Keratinocyte (primary cell): ENCODE results near the gene CC2D2A. TPM values are rescaled to one million over a fixed set of nuclear protein-coding genes. Genes with fewer than 3 reads are reported as not detected.

Experiments used
- DNase-seq: peaks from one replicate; pipeline ENCODE4 v3.0.0-alpha.2; 2011; ENCODE audit warnings: low read depth, missing footprints, low spot score
- FAIRE-seq: peaks from 2 replicates; lab custom pipeline; 2011; peaks lifted over from hg19 to GRCh38; lab: Jason Lieb, UNC
- H2AFZ ChIP-seq: 2 replicates; pipeline ENCODE4 v1.6.0; 2012; ENCODE audit warnings: low read length, control low read depth, inconsistent platforms; ENCODE audit not compliant: control insufficient read depth
- H3K27ac ChIP-seq: 2 replicates; pipeline ENCODE4 v1.5.1; 2011; ENCODE audit warnings: low read length; ENCODE audit not compliant: control insufficient read depth, insufficient read depth
- H3K27me3 ChIP-seq: 3 replicates; pipeline ENCODE4 v1.6.0; 2011; ENCODE audit warnings: low read length; ENCODE audit not compliant: control insufficient read depth, insufficient read depth; ENCODE audit errors: extremely low read depth
- H3K36me3 ChIP-seq, 2 experiments: 2 replicates in 1 of 2; 3 replicates in 1 of 2; pipeline ENCODE4 v1.5.1; 2011; ENCODE audit warnings: low read length in 2 of 2, mild to moderate bottlenecking in 1 of 2; ENCODE audit not compliant: control insufficient read depth in 2 of 2, insufficient read depth in 2 of 2; ENCODE audit errors: extremely low read depth in 1 of 2
- H3K4me1 ChIP-seq: 3 replicates; pipeline ENCODE4 v1.5.1; 2011; ENCODE audit warnings: low read length; ENCODE audit not compliant: control insufficient read depth, insufficient read depth; ENCODE audit errors: extremely low read depth
- H3K4me2 ChIP-seq: 3 replicates; pipeline ENCODE4 v1.6.0; 2011; ENCODE audit warnings: low read depth, low read length; ENCODE audit not compliant: control insufficient read depth, insufficient read depth; ENCODE audit errors: extremely low read depth
- H3K4me3 ChIP-seq, 3 experiments: fragments of 200-600 bp in 1 of 3; sonication (generic) in 1 of 3; 2 replicates in 2 of 3; 3 replicates in 1 of 3; pipeline ENCODE4 v1.5.1; 2011 to 2016; ENCODE audit warnings: low read length in 3 of 3, mild to moderate bottlenecking in 3 of 3, control low read depth in 2 of 3, inconsistent platforms in 1 of 3, low read depth in 1 of 3, mixed read lengths in 1 of 3, mixed run types in 1 of 3, moderate library complexity in 1 of 3; ENCODE audit not compliant: control insufficient read depth in 2 of 3, insufficient read depth in 2 of 3; ENCODE audit errors: extremely low read depth in 1 of 3
- H3K79me2 ChIP-seq: 2 replicates; pipeline ENCODE4 v1.6.0; 2012; ENCODE audit warnings: low read length; ENCODE audit not compliant: control insufficient read depth, insufficient read depth
- H3K9ac ChIP-seq: 3 replicates; pipeline ENCODE4 v1.6.0; 2011; ENCODE audit warnings: low read length; ENCODE audit not compliant: control insufficient read depth, insufficient read depth; ENCODE audit errors: extremely low read depth
- H3K9me1 ChIP-seq: 3 replicates; pipeline ENCODE4 v1.6.0; 2011; ENCODE audit warnings: low read length; ENCODE audit not compliant: control insufficient read depth, insufficient read depth; ENCODE audit errors: extremely low read depth
- H3K9me3 ChIP-seq: 2 replicates; pipeline ENCODE4 v1.5.1; 2012; ENCODE audit warnings: low read depth, low read length; ENCODE audit not compliant: control insufficient read depth
- H4K20me1 ChIP-seq: 3 replicates; pipeline ENCODE4 v1.6.0; 2011; ENCODE audit warnings: low read length; ENCODE audit not compliant: control insufficient read depth, insufficient read depth; ENCODE audit errors: extremely low read depth
- EZH2 ChIP-seq: IDR thresholded peaks from one replicate; pipeline ENCODE4 v1.6.1; 2012; ENCODE audit warnings: inconsistent platforms, mild to moderate bottlenecking, low read length, moderate library complexity
- dilution Hi-C: fragments of 300-500 bp; cut with MboI; formaldehyde crosslinking; loops from one replicate; pipeline ENCODE4 v1.7.0; 2020; ENCODE audit warnings: low sequenced_read_pairs; ENCODE audit not compliant: extremely low pct_ligation_motif_present
- polyA plus RNA-seq, 5 experiments: library from polyadenylated mRNA; depleted of rRNA in 3 of 5; stranded (reverse) in 3 of 5; stranded (forward) in 1 of 5; unstranded in 1 of 5; fragments of >200 nt; gene quantifications; 1 replicate in 1 of 5; 2 replicates in 3 of 5; 3 replicates in 1 of 5; pipeline versions ENCODE4 v1.2.1 to v1.2.3, GENCODE V29; 2011 to 2012; ENCODE audit warnings: missing spikeins in 2 of 5, low read depth in 1 of 5, low replicate concordance in 1 of 5
- TF ChIP-seq, protein P1 (sequence below), 3 experiments: IDR thresholded peaks in 1 of 3; conservative IDR thresholded peaks in 1 of 3; optimal IDR thresholded peaks in 1 of 3; 2 replicates in 2 of 3; 3 replicates in 1 of 3; pipeline versions ENCODE3 to v1.5.1; 2011; ENCODE audit warnings: low read length in 3 of 3, mild to moderate bottlenecking in 3 of 3, moderate library complexity in 2 of 3, control low read depth in 1 of 3, inconsistent platforms in 1 of 3; ENCODE audit not compliant: insufficient read depth in 2 of 3; ENCODE audit errors: extremely low read depth in 1 of 3

The CC2D2A gene
- polyA plus RNA-seq, 1 donor (not counting 4 experiments of a cell fraction or from before 2014, with no cell fraction given): 11.8 TPM

DNA sequence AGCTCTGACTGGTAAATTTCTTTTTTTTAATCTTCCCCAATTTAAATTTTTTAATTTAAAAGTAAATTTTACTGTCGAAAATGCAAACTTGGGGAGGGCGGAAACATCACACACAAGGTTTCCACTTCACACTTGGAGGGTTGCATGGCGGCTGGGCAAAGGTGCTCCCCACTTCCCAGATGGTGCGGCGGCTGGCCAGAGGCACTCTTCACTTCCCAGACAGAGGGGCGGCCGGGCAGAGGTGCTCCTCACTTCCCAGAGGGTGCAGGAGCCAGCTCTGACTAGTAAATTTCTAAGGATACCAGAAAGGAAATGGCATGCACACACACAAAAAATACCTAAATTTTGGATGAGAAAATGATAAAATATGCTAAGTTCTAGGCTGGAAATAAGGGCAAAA lies 25.4 kb upstream of the CC2D2A start:
- Histone ChIP-seq H3K4me3 (no peak overlapping the region), H3K27me3 (no peaks in the 10 kb centered on the region), H3K36me3 (no peaks in the 10 kb centered on the region), H3K9me3 (no peaks in the 10 kb centered on the region), H3K9me1 (no peaks in the 10 kb centered on the region), H3K9ac (no peak overlapping the region), H3K79me2 (no peaks in the 10 kb centered on the region), H3K4me1 (no peaks in the 10 kb centered on the region), H4K20me1 (no peaks in the 10 kb centered on the region), H2AFZ (no peak overlapping the region), H3K27ac (no peak overlapping the region), H3K4me2 (no peak overlapping the region)
- no peak for TF ChIP-seq EZH2
- TF ChIP-seq, protein P1, sequence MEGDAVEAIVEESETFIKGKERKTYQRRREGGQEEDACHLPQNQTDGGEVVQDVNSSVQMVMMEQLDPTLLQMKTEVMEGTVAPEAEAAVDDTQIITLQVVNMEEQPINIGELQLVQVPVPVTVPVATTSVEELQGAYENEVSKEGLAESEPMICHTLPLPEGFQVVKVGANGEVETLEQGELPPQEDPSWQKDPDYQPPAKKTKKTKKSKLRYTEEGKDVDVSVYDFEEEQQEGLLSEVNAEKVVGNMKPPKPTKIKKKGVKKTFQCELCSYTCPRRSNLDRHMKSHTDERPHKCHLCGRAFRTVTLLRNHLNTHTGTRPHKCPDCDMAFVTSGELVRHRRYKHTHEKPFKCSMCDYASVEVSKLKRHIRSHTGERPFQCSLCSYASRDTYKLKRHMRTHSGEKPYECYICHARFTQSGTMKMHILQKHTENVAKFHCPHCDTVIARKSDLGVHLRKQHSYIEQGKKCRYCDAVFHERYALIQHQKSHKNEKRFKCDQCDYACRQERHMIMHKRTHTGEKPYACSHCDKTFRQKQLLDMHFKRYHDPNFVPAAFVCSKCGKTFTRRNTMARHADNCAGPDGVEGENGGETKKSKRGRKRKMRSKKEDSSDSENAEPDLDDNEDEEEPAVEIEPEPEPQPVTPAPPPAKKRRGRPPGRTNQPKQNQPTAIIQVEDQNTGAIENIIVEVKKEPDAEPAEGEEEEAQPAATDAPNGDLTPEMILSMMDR (optimal IDR thresholded peaks at IDR 0.05 in 1 of 3, IDR thresholded peaks at IDR 0.05 in 1 of 3, conservative IDR thresholded peaks at IDR 0.05 in 1 of 3; ENCODE audit: extremely low read depth in 1 of 3, insufficient read depth in 2 of 3, low read length in 3 of 3): no peak
- FAIRE-seq (no peak), DNase-seq (no peak)
- dilution Hi-C loops: no loop called here

DNA sequence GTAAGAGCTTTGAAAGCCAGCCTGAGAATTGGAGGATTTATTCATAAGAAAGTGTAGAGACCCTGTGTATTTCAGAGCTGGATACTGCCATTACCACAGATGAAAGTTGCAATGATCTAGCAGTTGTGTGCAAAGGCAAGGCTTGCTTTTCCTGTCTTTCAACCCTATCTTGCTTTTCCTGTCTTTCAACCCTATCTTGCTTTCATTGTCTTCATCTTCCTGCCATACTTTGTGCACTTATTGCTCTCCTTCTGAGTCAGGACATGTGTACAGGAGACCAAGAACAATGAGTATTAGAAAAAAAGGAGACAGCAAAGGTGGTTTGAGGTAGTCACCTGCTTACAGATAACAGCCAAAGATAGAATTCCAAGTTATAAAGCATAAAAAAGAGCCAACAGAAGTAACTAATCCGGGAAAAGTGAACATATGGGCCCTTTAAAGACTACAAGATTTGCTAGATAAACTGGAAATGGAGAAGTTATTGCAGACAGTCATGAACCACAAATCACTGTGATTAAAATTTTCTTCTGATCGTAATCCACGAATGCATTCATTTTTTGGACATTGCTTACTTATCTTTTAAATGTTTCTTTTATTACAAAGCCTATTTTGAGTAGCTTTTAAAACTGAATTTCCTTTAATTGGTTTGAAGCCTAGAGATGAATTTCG lies 24.7 kb upstream of the CC2D2A start:
- Histone ChIP-seq H4K20me1 (no peaks in the 10 kb centered on the region), H3K9ac (no peak overlapping the region), H3K9me3 (no peaks in the 10 kb centered on the region), H3K4me1 (no peaks in the 10 kb centered on the region), H3K4me3 (no peak overlapping the region), H3K27me3 (no peaks in the 10 kb centered on the region), H2AFZ (no peak overlapping the region), H3K27ac (no peak overlapping the region), H3K79me2 (no peaks in the 10 kb centered on the region), H3K9me1 (no peaks in the 10 kb centered on the region), H3K36me3 (no peaks in the 10 kb centered on the region), H3K4me2 (no peak overlapping the region)
- TF ChIP-seq EZH2: no peak
- TF ChIP-seq, protein P1 (optimal IDR thresholded peaks at IDR 0.05 in 1 of 3, IDR thresholded peaks at IDR 0.05 in 1 of 3, conservative IDR thresholded peaks at IDR 0.05 in 1 of 3; ENCODE audit: extremely low read depth in 1 of 3, insufficient read depth in 2 of 3, low read length in 3 of 3): no peak
- DNase-seq: no peak
- dilution Hi-C loops: no loop called here
- no peak for FAIRE-seq
